HCT116 (cell line): ENCODE measurements around the gene TMEM156. TPM values are rescaled to one million over a fixed set of nuclear protein-coding genes. Genes with fewer than 3 reads are reported as not detected.

Experiments
- ATAC-seq: fragments of 200-7000 bp; cut with Tn5 transposase; 2 replicates; pipeline ENCODE4 v1.9.1; 2020; ENCODE audit warnings: mild to moderate bottlenecking, moderate library complexity
- BruUV-seq: library from RNA; stranded (reverse); fragments of 400-500 nt; replicated peaks from 2 replicates; lab custom pipeline; 2021; lab: Mats Ljungman, UMichigan
- CTCF ChIA-PET: fragments of 300-600 bp; sonication (Branson Sonifier 250); formaldehyde crosslinking; loops from one replicate; lab custom pipeline; 2021; ENCODE audit warnings: antibody characterized with exemption; lab: Charles Lee
- POLR2A ChIA-PET: fragments of 300-600, 350-600 bp; sonication (Branson Sonifier 250); formaldehyde crosslinking; loops from one replicate; lab custom pipeline; 2021; ENCODE audit warnings: antibody characterized with exemption; lab: Charles Lee
- RAD21 ChIA-PET, 2 experiments: fragments of 300-600 bp; sonication (Branson Sonifier 250); formaldehyde crosslinking; loops; one replicate each; lab custom pipeline; 2023; ENCODE audit warnings: low total read pairs in 2 of 2; ENCODE audit not compliant: uncharacterized antibody in 2 of 2, unreplicated experiment in 2 of 2, low non-redundant PET in 1 of 2; lab: Charles Lee
- DNase-seq: peaks from one replicate; pipeline ENCODE4 v3.0.0-alpha.2; 2010; ENCODE audit warnings: low read depth, low spot score
- H2AFZ ChIP-seq: fragments of 200-600 bp; shearing (Covaris generic), sonication (generic); 2 replicates; pipeline ENCODE4 v1.6.1; 2017; ENCODE audit warnings: low read depth, mixed run types, mixed read lengths, antibody characterized with exemption, low read length; ENCODE audit not compliant: poor library complexity, severe bottlenecking
- H3K27ac ChIP-seq: 2 replicates; pipeline ENCODE4 v1.5.1; 2012; ENCODE audit warnings: low read depth, low read length
- H3K27me3 ChIP-seq: fragments of 200-600 bp; sonication (generic); 2 replicates; pipeline ENCODE4 v1.6.1; 2016; ENCODE audit warnings: mixed run types, low read length, mixed read lengths; ENCODE audit not compliant: insufficient read depth
- H3K36me3 ChIP-seq, 2 experiments: fragments of 200-500 bp in 1 of 2; fragments of 200-600 bp in 1 of 2; sonication (Bioruptor generic) in 1 of 2; sonication (generic) in 1 of 2; 2 replicates each; pipeline versions ENCODE4 v1.5.1 to v1.6.1; 2014 to 2016; ENCODE audit warnings: low read length in 2 of 2, inconsistent platforms in 1 of 2, mixed read lengths in 1 of 2, mixed run types in 1 of 2; ENCODE audit not compliant: insufficient read depth in 2 of 2, control insufficient read depth in 1 of 2
- H3K4me1 ChIP-seq, 2 experiments: fragments of 200-600 bp in 1 of 2; sonication (generic) in 1 of 2; 2 replicates each; pipeline versions ENCODE4 v1.5.1 to v1.6.1; 2012 to 2017; ENCODE audit warnings: low read length in 2 of 2, inconsistent platforms in 1 of 2, mild to moderate bottlenecking in 1 of 2, mixed read lengths in 1 of 2, mixed run types in 1 of 2, moderate library complexity in 1 of 2; ENCODE audit not compliant: insufficient read depth in 2 of 2, control insufficient read depth in 1 of 2
- H3K4me2 ChIP-seq: fragments of 200-600 bp; sonication (generic); 2 replicates; pipeline ENCODE4 v1.6.1; 2017; ENCODE audit warnings: mixed run types, low read length, mixed read lengths
- H3K4me3 ChIP-seq, 2 experiments: fragments of 200-600 bp in 1 of 2; sonication (generic) in 1 of 2; replicated peaks in 1 of 2; 2 replicates each; pipeline ENCODE4 v1.5.1; 2011 to 2016; ENCODE audit warnings: low read length in 2 of 2, control low read depth in 1 of 2, low read depth in 1 of 2, mild to moderate bottlenecking in 1 of 2, mixed read lengths in 1 of 2, mixed run types in 1 of 2
- H3K79me2 ChIP-seq: fragments of 200-600 bp; sonication (generic); 2 replicates; pipeline ENCODE4 v1.6.1; 2017; ENCODE audit warnings: mild to moderate bottlenecking, mixed run types, low read length, moderate library complexity, mixed read lengths; ENCODE audit not compliant: insufficient read depth
- H3K9ac ChIP-seq: fragments of 200-600 bp; sonication (generic); 2 replicates; pipeline ENCODE4 v1.6.1; 2016; ENCODE audit warnings: low read length, mixed read lengths
- H3K9me2 ChIP-seq: fragments of 200-600 bp; sonication (generic), shearing (Covaris generic); 2 replicates; pipeline ENCODE4 v1.6.1; 2017; ENCODE audit warnings: mixed run types, mild to moderate bottlenecking, moderate library complexity; ENCODE audit not compliant: insufficient read depth
- H3K9me3 ChIP-seq, 2 experiments: fragments of 200-500 bp in 1 of 2; fragments of 200-600 bp in 1 of 2; sonication (Bioruptor generic) in 1 of 2; sonication (generic) in 1 of 2; 2 replicates each; pipeline ENCODE4 v1.6.1; 2014 to 2017; ENCODE audit warnings: low read length in 2 of 2, mixed read lengths in 2 of 2, inconsistent platforms in 1 of 2, low read depth in 1 of 2, mild to moderate bottlenecking in 1 of 2, mixed run types in 1 of 2, moderate library complexity in 1 of 2; ENCODE audit not compliant: control insufficient read depth in 1 of 2, insufficient read depth in 1 of 2
- H4K20me1 ChIP-seq: fragments of 200-600 bp; sonication (generic), shearing (Covaris generic); 2 replicates; pipeline ENCODE4 v1.6.1; 2017; ENCODE audit warnings: mixed run types, mild to moderate bottlenecking, moderate library complexity; ENCODE audit not compliant: insufficient read depth
- CEBPB ChIP-seq: IDR thresholded peaks from 2 replicates; pipeline ENCODE4 v1.6.1; 2012; ENCODE audit warnings: low read depth
- EZH2 ChIP-seq: fragments of 200-600 bp; sonication (generic); IDR thresholded peaks from 2 replicates; pipeline ENCODE4 v1.6.1; 2017; ENCODE audit warnings: antibody characterized with exemption, mixed run types
- FOSL1 ChIP-seq: IDR thresholded peaks from 2 replicates; pipeline ENCODE4 v1.6.1; 2012; ENCODE audit warnings: low read depth
- JUND ChIP-seq: IDR thresholded peaks from 2 replicates; pipeline ENCODE4 v1.6.1; 2012
- MAX ChIP-seq: IDR thresholded peaks from 2 replicates; pipeline ENCODE4 v1.6.1; 2012
- POLR2AphosphoS5 ChIP-seq: IDR thresholded peaks from 2 replicates; pipeline ENCODE4 v1.6.1; 2011; ENCODE audit warnings: mild to moderate bottlenecking, low read depth, low read length, moderate library complexity
- REST ChIP-seq: IDR thresholded peaks from 2 replicates; pipeline ENCODE4 v1.6.1; 2012; ENCODE audit warnings: low read depth
- SRF ChIP-seq: IDR thresholded peaks from 2 replicates; pipeline ENCODE4 v1.6.1; 2012; ENCODE audit warnings: low read depth
- intact Hi-C: fragments of 100-400 bp; cut with micrococcal nuclease; formaldehyde crosslinking; loops from 2 replicates; pipeline ENCODE4 v1.10.0; 2022
- total RNA-seq: library from RNA; stranded (reverse); gene quantifications from one replicate; pipeline ENCODE4 v1.2.1, GENCODE V29; 2021; ENCODE audit not compliant: unreplicated experiment

Gene TMEM156
- total RNA-seq, 1 experiment from 2014 or later = 0.22 TPM

- ChIA-PET RAD21 (no interaction called here), CTCF (no interaction called here), POLR2A (no interaction called here)
- DNase-seq = no peak
- Histone ChIP-seq H3K79me2 (no peaks in the 10 kb centered on the region), H2AFZ (no peak overlapping the region)
- TF ChIP-seq EZH2 (no peak), SRF (no peak), CEBPB (no peak), REST (no peak), JUND (no peak), FOSL1 (no peak), MAX (no peak), POLR2AphosphoS5 (no peak)
- TF ChIP-seq, all 23 proteins: peak for 0
- Histone ChIP-seq H3K9me3 (no peaks in the 10 kb centered on the region), H3K9ac (no peak overlapping the region), H3K4me1 (no peaks in the 10 kb centered on the region), H3K36me3 (peaks cover 0 to 7% of the 10 kb centered on the region in 2 experiments; a peak in 2 of 4 replicates), H3K9me2 (no peaks in the 10 kb centered on the region), H4K20me1 (no peaks in the 10 kb centered on the region), H3K4me3 (no peak overlapping the region), H3K4me2 (no peak overlapping the region), H3K27ac (no peak overlapping the region), H3K27me3 (no peaks in the 10 kb centered on the region)
- no peak for ATAC-seq
- BruUV-seq = no TSS peak
- intact Hi-C loops = no loop called here
Measured at GRCh38 chr4:38928568-38928967, 103.6 kb downstream of the TMEM156 start.
